OCI-LY1 (cell line): Measurements from ENCODE around the gene PARP3.

ENCODE experiments used
- EZH2 ChIP-seq: fragments of 200-600 bp; sonication (generic), shearing (Covaris generic); IDR thresholded peaks from 2 replicates; pipeline ENCODE4 v1.8.0; 2017; ENCODE audit warnings: borderline replicate concordance, mixed run types, mild to moderate bottlenecking, antibody characterized with exemption, low read length, moderate library complexity, mixed read lengths
- TF ChIP-seq, protein P1 (sequence below): fragments of 200-600 bp; sonication (generic), shearing (Covaris generic); IDR thresholded peaks from 2 replicates; pipeline ENCODE4 v1.5.1; 2017; ENCODE audit warnings: mild to moderate bottlenecking, antibody characterized with exemption, low read length, moderate library complexity, mixed read lengths

DNA sequence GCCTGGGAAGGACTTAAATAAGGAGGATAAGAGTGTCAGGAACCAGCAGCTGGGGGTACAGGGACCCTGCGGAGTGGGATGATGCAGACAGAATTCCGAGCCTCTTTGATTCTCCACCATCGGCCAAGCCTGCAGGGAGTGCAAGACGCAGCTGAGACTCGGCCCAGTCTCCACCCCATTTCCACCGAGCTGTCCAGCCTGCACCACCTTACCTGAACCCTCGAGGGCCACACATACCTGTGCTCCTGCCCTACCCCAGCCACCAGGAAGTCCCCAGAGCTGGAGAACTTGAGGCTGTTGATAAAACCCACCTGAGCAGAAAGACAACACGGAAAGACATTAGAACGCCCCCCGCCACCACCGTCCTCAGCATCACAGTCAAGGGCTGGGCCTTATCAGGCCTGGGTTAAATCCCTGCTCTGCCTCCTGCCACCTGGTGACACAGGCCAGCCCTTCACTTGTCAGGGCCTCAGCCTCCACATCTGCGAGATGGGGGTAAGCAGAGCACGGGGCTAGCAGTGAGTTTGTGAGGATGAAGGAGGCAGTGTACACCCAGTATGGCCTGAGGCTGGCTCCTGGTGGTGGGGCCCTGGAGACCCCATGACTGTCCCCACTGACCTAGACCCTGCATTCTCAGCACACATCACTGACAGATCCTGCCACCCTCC is 8.6 kb upstream of the PARP3 start:
- TF ChIP-seq, protein P1, sequence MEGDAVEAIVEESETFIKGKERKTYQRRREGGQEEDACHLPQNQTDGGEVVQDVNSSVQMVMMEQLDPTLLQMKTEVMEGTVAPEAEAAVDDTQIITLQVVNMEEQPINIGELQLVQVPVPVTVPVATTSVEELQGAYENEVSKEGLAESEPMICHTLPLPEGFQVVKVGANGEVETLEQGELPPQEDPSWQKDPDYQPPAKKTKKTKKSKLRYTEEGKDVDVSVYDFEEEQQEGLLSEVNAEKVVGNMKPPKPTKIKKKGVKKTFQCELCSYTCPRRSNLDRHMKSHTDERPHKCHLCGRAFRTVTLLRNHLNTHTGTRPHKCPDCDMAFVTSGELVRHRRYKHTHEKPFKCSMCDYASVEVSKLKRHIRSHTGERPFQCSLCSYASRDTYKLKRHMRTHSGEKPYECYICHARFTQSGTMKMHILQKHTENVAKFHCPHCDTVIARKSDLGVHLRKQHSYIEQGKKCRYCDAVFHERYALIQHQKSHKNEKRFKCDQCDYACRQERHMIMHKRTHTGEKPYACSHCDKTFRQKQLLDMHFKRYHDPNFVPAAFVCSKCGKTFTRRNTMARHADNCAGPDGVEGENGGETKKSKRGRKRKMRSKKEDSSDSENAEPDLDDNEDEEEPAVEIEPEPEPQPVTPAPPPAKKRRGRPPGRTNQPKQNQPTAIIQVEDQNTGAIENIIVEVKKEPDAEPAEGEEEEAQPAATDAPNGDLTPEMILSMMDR = no peak
- no peak for TF ChIP-seq EZH2
